ENCODE results near the gene AFAP1. TPM values are rescaled to one million over a fixed set of nuclear protein-coding genes. Genes with fewer than 3 reads are reported as not detected.

AFAP1 gene
- total and polyA plus RNA-seq, 2 of the 8 experiments (the other 6 are each of a cell fraction or from before 2014, with no cell fraction given), result 3.6 to 18.2 TPM

DNA sequence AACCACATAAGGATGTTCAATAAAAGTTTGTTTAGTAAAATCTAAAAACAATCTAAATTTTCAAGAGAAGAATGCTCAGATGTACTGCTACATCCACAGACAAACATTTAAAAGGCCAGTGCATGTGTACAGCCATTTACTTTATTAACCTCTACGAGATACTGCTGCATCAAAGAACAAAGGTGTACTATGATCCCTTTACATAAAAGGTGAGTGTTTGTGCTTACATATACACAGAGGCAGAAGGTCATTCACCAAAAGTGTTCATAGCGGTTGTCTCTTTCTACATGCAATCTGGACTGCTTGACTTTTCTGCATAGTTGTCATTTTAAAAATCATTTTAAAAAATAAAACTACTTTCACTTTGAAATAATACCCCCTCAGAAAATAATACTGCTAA lies 81.7 kb downstream of the AFAP1 start (continued):
- TF ChIP-seq HDAC6 (IDR thresholded peaks at IDR 0.05; ENCODE audit: low read depth, low read length) (no peak), CTBP2 (IDR thresholded peaks at IDR 0.05; ENCODE audit: borderline replicate concordance, insufficient read depth, insufficient read length, low read length) (no peak), SRF (IDR thresholded peaks at IDR 0.05; ENCODE audit: low read depth, low read length) (no peak), KDM4A (IDR thresholded peaks at IDR 0.05; ENCODE audit: low read depth, low read length, severe bottlenecking) (no peak)

Measured in H1 (cell line).